ENCODE data around the gene GLIS1.

The GLIS1 gene

GRCh38 chr1:53552146-53552861 lies 186.7 kb downstream of the GLIS1 start:
- CTCF ChIA-PET, result interaction anchor here (0.7 kb wide), 1 partner anchor 12 kb away, joined by 3 read pairs; no protein-coding TSS in a partner anchor
- POLR2A ChIA-PET, result no interaction called here
- no peak for DNase-seq (ENCODE audit: extremely low spot score)

GRCh38 chr1:53551428-53551995 lies 187.5 kb downstream of the GLIS1 start:
- CTCF ChIA-PET, result no interaction called here
- DNase-seq (ENCODE audit: extremely low spot score), result no peak
- TF ChIP-seq FOXK2 (IDR thresholded peaks at IDR 0.05) (no peak), SUZ12 (IDR thresholded peaks at IDR 0.05) (no peak), FOXA1 (IDR thresholded peaks at IDR 0.05) (no peak), PKNOX1 (IDR thresholded peaks at IDR 0.05) (no peak), ARNT (IDR thresholded peaks at IDR 0.05) (no peak), TARDBP (IDR thresholded peaks at IDR 0.05) (no peak), SP1 (IDR thresholded peaks at IDR 0.05) (no peak), LEF1 (IDR thresholded peaks at IDR 0.05; ENCODE audit: borderline replicate concordance) (no peak), ZNF384 (IDR thresholded peaks at IDR 0.05) (no peak)
- POLR2A ChIA-PET, result no interaction called here

More at GRCh38 chr1:53552146-53552861, 186.7 kb downstream of the GLIS1 start:
- TF ChIP-seq SP1 (IDR thresholded peaks at IDR 0.05) (no peak), FOXK2 (IDR thresholded peaks at IDR 0.05) (no peak), ZNF384 (IDR thresholded peaks at IDR 0.05) (no peak), BHLHE40 (IDR thresholded peaks at IDR 0.05; ENCODE audit: borderline replicate concordance) (no peak), HDGF (IDR thresholded peaks at IDR 0.05; ENCODE audit: borderline replicate concordance) (no peak), TARDBP (IDR thresholded peaks at IDR 0.05) (no peak), ARNT (IDR thresholded peaks at IDR 0.05) (no peak), NFRKB (IDR thresholded peaks at IDR 0.05) (no peak), SUZ12 (IDR thresholded peaks at IDR 0.05) (no peak), FOXM1 (IDR thresholded peaks at IDR 0.05; ENCODE audit: borderline replicate concordance) (no peak), PKNOX1 (IDR thresholded peaks at IDR 0.05) (no peak), LEF1 (IDR thresholded peaks at IDR 0.05; ENCODE audit: borderline replicate concordance) (no peak), ELF4 (IDR thresholded peaks at IDR 0.05) (no peak), CTBP1 (IDR thresholded peaks at IDR 0.05; ENCODE audit: borderline replicate concordance) (no peak), L3MBTL2 (conservative IDR thresholded peaks at IDR 0.05) (no peak), FOXA1 (IDR thresholded peaks at IDR 0.05) (no peak)

GRCh38 chr1:53550201-53550741 lies 188.7 kb downstream of the GLIS1 start:
- DNase-seq (ENCODE audit: extremely low spot score), result no peak
- ChIA-PET POLR2A (no interaction called here), CTCF (no interaction called here)
- TF ChIP-seq FOXM1 (IDR thresholded peaks at IDR 0.05; ENCODE audit: borderline replicate concordance), result no peak
- no peak for TF ChIP-seq L3MBTL2 (conservative IDR thresholded peaks at IDR 0.05)
- no peak for TF ChIP-seq NFRKB (IDR thresholded peaks at IDR 0.05)
- TF ChIP-seq HDGF (IDR thresholded peaks at IDR 0.05; ENCODE audit: borderline replicate concordance), result no peak
- TF ChIP-seq PKNOX1 (IDR thresholded peaks at IDR 0.05), result no peak
- TF ChIP-seq FOXK2 (IDR thresholded peaks at IDR 0.05), result no peak
- no peak for TF ChIP-seq SP1 (IDR thresholded peaks at IDR 0.05)
- no peak for TF ChIP-seq CTBP1 (IDR thresholded peaks at IDR 0.05; ENCODE audit: borderline replicate concordance)
- TF ChIP-seq LEF1 (IDR thresholded peaks at IDR 0.05; ENCODE audit: borderline replicate concordance), result no peak
- no peak for TF ChIP-seq ARNT (IDR thresholded peaks at IDR 0.05)
- no peak for TF ChIP-seq TARDBP (IDR thresholded peaks at IDR 0.05)

DNA sequence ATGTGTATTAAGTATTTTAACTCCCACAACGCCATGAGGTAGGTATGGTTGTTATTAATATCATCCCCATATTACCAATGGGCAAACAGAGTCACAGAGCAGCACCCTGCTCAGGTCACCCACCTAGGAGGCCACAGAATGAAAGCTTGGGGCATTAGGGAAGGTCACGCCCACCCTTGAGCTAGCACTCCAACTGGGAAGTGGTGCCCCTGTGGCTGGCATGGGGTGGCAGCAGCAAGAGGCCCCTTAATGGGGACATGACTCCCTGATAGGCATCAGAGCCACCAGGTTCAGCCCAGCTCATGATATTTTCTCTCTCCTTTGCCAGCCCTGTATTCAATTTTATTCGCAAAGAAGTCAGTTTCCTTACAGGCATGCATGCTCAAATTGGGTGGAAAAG lies 189.2 kb downstream of the GLIS1 start:
- CTCF ChIA-PET, result interaction anchor here (0.6 kb wide), 1 partner anchor 262 kb away, joined by 4 read pairs; no protein-coding TSS in a partner anchor

More for the DNA sequence above, 189.2 kb downstream of the GLIS1 start:
- no peak for DNase-seq (ENCODE audit: extremely low spot score)
- TF ChIP-seq SUZ12 (IDR thresholded peaks at IDR 0.05) (no peak), ZNF384 (IDR thresholded peaks at IDR 0.05) (no peak), TARDBP (IDR thresholded peaks at IDR 0.05) (no peak), FOXM1 (IDR thresholded peaks at IDR 0.05; ENCODE audit: borderline replicate concordance) (no peak), ELF4 (IDR thresholded peaks at IDR 0.05) (no peak), FOXK2 (IDR thresholded peaks at IDR 0.05) (no peak), PKNOX1 (IDR thresholded peaks at IDR 0.05) (no peak), CTBP1 (IDR thresholded peaks at IDR 0.05; ENCODE audit: borderline replicate concordance) (no peak), BHLHE40 (IDR thresholded peaks at IDR 0.05; ENCODE audit: borderline replicate concordance) (no peak), L3MBTL2 (conservative IDR thresholded peaks at IDR 0.05) (no peak), HDGF (IDR thresholded peaks at IDR 0.05; ENCODE audit: borderline replicate concordance) (no peak), SP1 (IDR thresholded peaks at IDR 0.05) (no peak), NFRKB (IDR thresholded peaks at IDR 0.05) (no peak), ARNT (IDR thresholded peaks at IDR 0.05) (no peak), FOXA1 (IDR thresholded peaks at IDR 0.05) (no peak), LEF1 (IDR thresholded peaks at IDR 0.05; ENCODE audit: borderline replicate concordance) (no peak)
- POLR2A ChIA-PET, result no interaction called here
